ENCODE results near the gene NTM. TPM values are rescaled to one million over a fixed set of nuclear protein-coding genes. Genes with fewer than 3 reads are reported as not detected.

NTM gene
- total and polyA plus RNA-seq, 10 donors = 0.13 to 1.6 (median 0.67) TPM

DNA sequence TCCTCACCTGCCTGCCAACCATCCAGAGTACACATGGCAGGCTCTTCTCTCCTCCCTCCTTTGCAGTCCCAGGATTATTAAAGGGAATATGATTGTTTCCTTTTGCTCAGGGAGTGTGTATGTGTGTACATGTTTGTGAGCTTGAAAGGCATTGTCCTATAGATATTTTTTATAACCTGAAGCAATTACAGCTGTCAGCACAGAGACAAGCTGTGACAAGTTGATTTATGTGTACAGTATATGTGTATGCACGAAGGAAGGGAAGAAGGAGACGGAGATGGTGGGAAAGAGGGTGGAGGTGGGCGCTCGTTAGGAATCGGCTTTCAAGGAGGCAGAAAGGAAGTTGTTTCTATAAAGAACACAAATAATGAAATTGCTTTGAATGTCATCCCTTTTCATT is 537.0 kb downstream of the NTM start:
- intact Hi-C loops (cut with DNase I; ENCODE audit: low total_unique reads) = no loop called here
- Histone ChIP-seq H3K27me3 (replicated peaks in 1 of 7) (peaks cover 0 to 58% (median 29%) of the 10 kb centered on the region in 7 donors), H3K36me3 (no peaks in the 10 kb centered on the region), H3K4me3 (no peak overlapping the region), H3K9me3 (no peaks in the 10 kb centered on the region), H3K27ac (no peak overlapping the region), H3K4me1 (peaks cover 0 to 12% (median 7%) of the 10 kb centered on the region in 6 donors)
- DNase-seq = no peak
- WGBS, 5 donors = 59 to 73% (median 64%) methylated on average over 5 of the region's 5 CpGs
- TF ChIP-seq POLR2AphosphoS5 (IDR thresholded peaks at IDR 0.05) (no peak), POLR2A (IDR thresholded peaks at IDR 0.05) (no peak), CTCF (IDR thresholded peaks at IDR 0.05 in 8 of 11, conservative IDR thresholded peaks at IDR 0.05 in 3 of 11) (no peak)

DNA sequence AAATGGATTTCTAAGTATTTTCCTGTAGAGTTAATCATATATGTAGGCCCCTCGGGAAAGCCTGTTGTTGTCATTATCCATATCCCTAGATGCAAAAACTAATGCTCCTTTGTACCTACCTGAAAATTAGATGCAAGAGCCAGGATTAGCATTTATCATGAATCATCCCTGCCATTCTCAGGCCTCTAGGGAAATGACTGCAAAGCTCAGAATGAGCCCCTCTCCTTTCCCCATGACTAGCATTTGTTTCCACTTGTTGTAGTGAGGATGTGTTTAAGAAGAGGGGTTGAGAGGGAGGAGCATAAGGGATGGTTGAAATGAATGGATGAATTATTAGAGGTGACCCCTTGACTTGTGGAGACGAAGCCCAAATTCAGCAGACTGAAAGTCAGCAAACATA is 537.9 kb downstream of the NTM start:
- no peak for DNase-seq
- WGBS, 5 donors = 43 to 70% (median 49%) methylated on average over 2 of the region's 2 CpGs
- Histone ChIP-seq H3K27ac (no peak overlapping the region), H3K36me3 (no peaks in the 10 kb centered on the region), H3K4me1 (peaks cover 0 to 12% (median 7%) of the 10 kb centered on the region in 6 donors), H3K27me3 (replicated peaks in 1 of 7) (peaks cover 0 to 65% (median 29%) of the 10 kb centered on the region in 7 donors), H3K9me3 (no peaks in the 10 kb centered on the region), H3K4me3 (no peak overlapping the region)
- intact Hi-C loops (cut with DNase I; ENCODE audit: low total_unique reads) = no loop called here
- TF ChIP-seq POLR2AphosphoS5 (IDR thresholded peaks at IDR 0.05) (no peak), POLR2A (IDR thresholded peaks at IDR 0.05) (no peak), CTCF (IDR thresholded peaks at IDR 0.05 in 8 of 11, conservative IDR thresholded peaks at IDR 0.05 in 3 of 11) (no peak)

DNA sequence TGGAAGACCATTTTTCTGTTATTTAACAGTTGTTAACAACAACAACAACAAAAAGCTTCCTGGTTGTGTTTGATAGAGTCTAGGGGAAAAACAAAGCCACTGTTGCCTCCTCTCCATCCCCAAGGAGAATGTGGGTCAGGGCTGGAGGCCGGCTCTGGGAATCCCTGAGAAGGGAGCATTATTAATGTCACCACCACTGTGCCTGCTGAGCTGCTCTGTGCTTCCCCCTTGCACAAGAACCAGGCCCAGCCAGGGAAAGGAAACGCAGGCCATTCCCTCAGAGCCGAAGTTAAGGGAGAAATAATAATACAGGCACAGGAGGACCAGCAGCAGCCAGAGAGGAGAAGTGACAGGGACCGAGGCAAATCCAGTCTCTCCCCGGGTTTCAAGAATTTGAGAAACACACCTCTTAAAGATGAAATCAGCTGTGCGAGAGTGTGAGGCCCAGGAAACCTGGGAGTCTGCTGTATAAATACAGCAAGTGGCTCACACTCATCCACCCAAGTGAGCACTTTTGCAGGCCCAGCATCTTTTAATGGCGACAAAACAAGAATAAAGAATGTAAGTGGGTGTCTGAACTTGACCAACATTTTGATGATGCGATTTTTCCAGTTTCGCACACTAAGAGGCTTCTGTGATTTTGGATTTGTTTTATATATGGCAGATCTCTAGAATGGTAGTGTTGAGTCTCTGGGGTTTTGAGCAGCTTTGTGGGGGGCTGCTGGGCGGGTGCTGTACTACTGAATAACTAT is 539.2 kb downstream of the NTM start:
- TF ChIP-seq CTCF (IDR thresholded peaks at IDR 0.05 in 8 of 11, conservative IDR thresholded peaks at IDR 0.05 in 3 of 11) = no peak
- TF ChIP-seq POLR2A (IDR thresholded peaks at IDR 0.05) = no peak
- TF ChIP-seq POLR2AphosphoS5 (IDR thresholded peaks at IDR 0.05) = no peak
- Histone ChIP-seq H3K4me3 (no peak overlapping the region), H3K9me3 (no peaks in the 10 kb centered on the region), H3K27ac (no peak overlapping the region), H3K36me3 (no peaks in the 10 kb centered on the region), H3K4me1 (peaks cover 0 to 12% (median 7%) of the 10 kb centered on the region in 6 donors), H3K27me3 (replicated peaks in 1 of 7) (peaks cover 0 to 68% (median 29%) of the 10 kb centered on the region in 7 donors)
- 56 to 70% (median 65%) methylated on average over 10 of the region's 10 CpGs for WGBS, 5 donors
- no peak for DNase-seq
- intact Hi-C loops (cut with DNase I; ENCODE audit: low total_unique reads) = no loop called here

DNA sequence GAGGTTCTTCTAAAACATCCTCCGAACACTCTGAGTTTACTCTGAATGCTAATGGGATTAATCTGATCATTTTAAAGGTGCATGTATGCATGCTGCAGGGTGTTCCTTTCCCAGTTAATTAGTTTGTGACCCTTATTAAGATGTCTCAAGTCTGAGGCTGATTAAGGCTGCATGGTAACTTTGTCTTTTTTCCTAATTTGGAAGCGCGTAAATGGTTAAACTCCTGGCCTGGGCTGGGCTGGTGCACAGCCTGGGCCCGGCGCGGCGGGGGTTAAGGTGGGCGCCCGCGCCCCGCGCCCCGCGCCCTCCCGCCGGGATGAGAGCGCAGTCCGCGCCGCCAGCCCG is 539.7 kb downstream of the NTM start:
- Histone ChIP-seq H3K27ac (no peak overlapping the region), H3K36me3 (no peaks in the 10 kb centered on the region), H3K4me1 (peaks cover 0 to 12% (median 7%) of the 10 kb centered on the region in 6 donors), H3K27me3 (replicated peaks in 1 of 7) (peaks cover 0 to 68% (median 29%) of the 10 kb centered on the region in 7 donors), H3K4me3 (peak overlapping the region in 2 of 8 donors; percentile 37 to 57), H3K9me3 (no peaks in the 10 kb centered on the region)
- intact Hi-C loops (cut with DNase I; ENCODE audit: low total_unique reads) = no loop called here
- 5 to 12% (median 10%) methylated on average over 18 to 21 of the region's 21 CpGs for WGBS, 5 donors
- TF ChIP-seq POLR2A (IDR thresholded peaks at IDR 0.05) (no peak), CTCF (IDR thresholded peaks at IDR 0.05 in 8 of 11, conservative IDR thresholded peaks at IDR 0.05 in 3 of 11) (no peak), POLR2AphosphoS5 (IDR thresholded peaks at IDR 0.05) (no peak)
- DNase-seq = no peak

All from spleen (tissue), 11 donors.